HG03139 (cell line): ENCODE measurements around the gene BEST3.

Experiments used
- ATAC-seq: cut with Tn5 transposase; IDR thresholded peaks from one replicate; pipeline ENCODE4 v1.9.1; 2021; ENCODE audit not compliant: unreplicated experiment

The BEST3 gene

DNA sequence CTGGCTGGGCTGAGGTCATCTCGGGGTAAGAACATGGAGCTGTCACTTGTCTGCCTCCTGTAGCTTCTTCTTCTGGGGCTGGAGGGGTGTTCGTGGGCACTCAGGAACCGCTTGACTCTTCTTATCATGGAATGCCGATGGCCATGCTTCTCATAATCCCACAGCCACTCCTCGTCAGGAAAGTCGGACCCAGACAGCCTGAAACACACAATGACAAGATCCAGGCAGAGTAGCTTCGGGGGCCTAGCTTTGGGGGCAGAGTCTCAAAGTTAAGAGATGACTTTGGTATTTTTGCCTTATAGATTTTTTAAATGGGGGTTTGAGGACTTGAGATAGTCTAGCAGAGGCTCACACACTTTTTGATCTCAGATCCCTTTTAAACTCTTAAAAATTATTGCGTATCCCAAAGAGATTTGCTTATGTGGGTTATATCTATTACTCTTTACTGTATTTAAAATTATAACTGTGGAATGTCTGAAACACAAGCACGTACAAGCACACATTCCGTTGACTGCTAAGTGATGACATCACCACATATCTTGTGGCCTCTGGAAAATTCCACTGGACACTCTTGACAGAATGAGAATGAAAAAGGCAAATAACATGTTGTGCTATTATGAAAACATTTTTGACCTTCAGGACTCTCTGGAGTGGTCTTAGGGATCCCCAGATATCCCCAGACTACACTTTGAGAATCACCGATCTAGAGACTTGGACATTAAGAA, 43.3 kb downstream of the BEST3 start:
- no peak for ATAC-seq

DNA sequence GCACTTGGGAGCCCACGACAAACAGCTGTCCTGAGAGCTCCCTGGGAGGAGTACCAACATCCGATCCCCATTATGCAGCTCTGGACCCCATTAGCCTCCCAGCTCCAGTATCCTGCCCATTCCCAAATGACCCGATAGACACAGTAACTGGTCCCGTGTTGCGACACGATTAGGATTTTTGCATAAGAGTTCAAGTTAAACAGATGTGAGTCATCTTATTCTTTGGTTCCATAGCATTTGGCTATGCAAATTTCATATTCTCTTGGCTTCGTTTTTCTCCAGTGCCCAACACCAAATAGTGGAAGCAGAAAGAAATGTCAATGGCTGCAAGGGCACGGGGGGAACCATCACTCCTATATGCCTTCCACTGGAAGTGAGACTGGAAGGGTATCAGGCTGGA, 45.4 kb downstream of the BEST3 start:
- ATAC-seq = no peak

GRCh38 chr12:69651922-69652321, 47.2 kb downstream of the BEST3 start:
- no peak for ATAC-seq

DNA sequence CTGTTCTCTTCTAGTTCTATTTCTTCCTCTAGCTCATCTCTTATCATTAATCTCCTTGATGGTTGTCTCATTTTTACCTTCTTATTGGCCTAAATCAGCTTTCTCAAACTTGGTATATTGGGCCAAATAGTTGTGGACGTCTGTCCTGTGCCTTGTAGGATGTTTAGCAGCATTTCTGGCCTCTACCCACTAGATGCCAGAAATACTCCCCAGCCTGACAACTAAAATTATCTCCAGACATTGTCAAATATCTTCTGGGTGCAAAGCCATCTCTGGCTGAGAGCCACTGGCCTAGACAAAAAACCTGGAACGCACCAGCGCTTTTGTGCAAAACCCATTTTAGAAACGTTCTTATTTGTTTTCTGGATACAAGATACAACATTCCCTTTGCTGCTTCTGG, 49.6 kb downstream of the BEST3 start:
- ATAC-seq = no peak

DNA sequence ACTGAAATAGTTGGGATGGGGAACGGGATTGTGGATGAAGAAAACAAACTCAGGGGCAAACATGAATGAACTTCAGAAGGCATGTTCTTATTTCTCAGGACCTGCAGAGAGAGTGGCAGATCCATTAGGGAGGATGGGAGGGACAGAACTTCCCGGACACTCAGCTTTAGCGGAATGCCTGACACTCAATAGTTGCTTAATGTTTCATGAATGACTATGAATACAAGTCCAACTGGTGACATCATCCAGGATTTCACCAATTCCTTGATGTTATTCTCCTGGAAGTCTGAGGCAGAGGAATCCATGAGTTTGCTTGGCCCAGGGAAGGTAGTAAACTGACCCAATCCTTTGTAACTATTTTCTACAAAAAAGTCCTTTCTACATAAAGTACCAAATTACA, 50.6 kb downstream of the BEST3 start:
- ATAC-seq = no peak

GRCh38 chr12:69647178-69647577, 51.9 kb downstream of the BEST3 start:
- no peak for ATAC-seq

- no peak for ATAC-seq
These were observed 54.1 kb downstream of the BEST3 start for GRCh38 chr12:69645031-69645430.

DNA sequence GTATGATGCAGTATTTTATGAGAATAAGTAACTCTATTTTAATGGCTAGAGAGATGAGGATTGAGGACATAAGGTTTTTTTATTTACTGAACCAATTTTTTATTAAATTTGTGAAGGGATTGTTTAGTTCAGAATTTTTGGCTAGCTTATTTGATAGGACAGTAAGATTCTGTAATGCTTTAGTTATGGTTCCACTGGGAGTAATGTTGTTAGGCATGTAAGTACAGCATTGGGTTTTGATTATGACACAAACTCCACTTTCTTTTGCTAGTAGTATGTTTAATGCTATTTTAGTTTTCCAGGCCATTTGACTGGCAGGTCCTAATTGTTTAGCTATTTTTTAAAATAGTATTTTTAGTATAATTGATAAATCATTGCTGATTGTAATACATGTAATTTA, 54.6 kb downstream of the BEST3 start:
- ATAC-seq = no peak

DNA sequence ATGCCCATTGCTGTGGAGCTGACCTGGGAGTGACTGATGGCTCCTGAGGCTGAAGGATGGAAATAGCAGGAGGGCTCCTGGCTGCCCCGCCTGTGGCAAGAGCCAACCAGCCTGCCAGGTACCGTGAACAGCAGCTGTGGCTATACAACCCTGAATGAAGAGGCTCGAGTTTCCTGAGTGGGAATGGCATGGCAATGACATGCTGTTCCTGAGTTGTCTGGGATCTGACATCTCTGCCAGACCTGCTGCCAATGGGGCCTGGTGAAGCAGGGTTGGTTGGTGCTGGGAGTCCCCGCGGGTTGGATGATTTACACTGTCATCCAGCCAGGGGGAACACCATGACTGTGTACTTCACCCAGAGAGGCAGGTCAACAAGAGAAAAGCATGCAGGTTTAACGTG, 56.6 kb downstream of the BEST3 start:
- no peak for ATAC-seq

GRCh38 chr12:69641546-69641945, 57.6 kb downstream of the BEST3 start:
- no peak for ATAC-seq

GRCh38 chr12:69639400-69640016, 59.6 kb downstream of the BEST3 start:
- ATAC-seq = peak; percentile 90

- ATAC-seq = no peak
These were observed 66.0 kb downstream of the BEST3 start for GRCh38 chr12:69633061-69633460.

- ATAC-seq = no peak
These were observed 68.9 kb downstream of the BEST3 start for GRCh38 chr12:69630191-69630590.

- ATAC-seq = no peak
These were observed 71.6 kb downstream of the BEST3 start for GRCh38 chr12:69627501-69627900.

GRCh38 chr12:69623970-69624369, 75.1 kb downstream of the BEST3 start:
- no peak for ATAC-seq

GRCh38 chr12:69621551-69621950, 77.6 kb downstream of the BEST3 start:
- no peak for ATAC-seq

DNA sequence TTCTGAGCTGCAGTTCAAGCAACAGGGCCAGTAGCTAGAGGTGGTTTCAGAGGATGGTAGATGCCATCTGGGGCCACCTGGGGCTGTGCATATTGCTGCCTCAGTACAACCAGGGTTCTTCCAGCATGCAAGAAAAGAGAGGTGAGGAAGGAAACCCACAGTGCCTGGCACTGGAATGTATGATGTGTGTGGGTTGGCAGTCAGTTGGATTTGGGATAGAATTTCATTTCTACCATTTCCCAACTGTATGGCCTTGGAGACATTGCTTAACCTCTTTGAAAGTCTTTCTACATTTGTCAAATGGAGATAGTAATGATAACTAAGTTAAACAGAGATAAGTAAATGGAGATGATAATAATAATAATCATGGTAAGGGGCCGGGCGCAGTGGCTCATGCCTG, 78.2 kb downstream of the BEST3 start:
- ATAC-seq = no peak

DNA sequence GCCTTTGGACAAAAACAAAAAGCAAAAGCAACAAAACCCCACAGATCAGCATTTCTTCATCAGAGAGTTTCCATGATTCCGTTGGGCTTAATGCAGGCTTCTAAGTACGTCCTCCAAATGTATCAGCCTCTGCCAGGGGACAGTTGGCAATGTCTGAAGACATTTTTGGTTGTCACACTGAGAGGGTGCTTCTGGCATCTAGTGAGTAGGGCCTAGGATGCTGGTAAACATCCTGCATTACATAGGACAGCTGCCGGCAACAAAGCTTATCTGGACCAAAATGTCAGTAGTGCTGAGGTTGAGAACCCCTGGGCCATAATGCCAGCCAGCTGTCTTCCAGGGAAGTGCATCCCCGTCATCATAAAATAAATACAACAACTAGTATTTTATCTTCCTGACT, 79.0 kb downstream of the BEST3 start:
- no peak for ATAC-seq

DNA sequence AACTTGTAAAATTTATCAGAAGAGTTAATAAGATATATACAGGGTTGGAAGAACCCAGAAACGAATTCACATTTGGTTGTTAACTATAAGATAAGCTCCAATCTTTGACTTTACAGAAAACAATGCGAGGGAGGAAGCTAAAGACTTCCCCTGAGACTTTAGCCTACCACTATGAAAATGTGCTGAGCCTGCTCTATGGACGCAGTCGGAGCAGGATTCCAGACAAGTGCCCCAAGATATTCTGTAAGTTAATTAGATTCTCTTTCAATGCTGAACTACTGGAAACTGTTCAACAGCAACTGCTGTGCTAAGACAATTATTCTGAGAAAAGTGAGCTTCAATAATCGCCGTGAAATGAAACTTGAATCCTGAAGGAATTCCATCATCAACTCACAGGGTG, 80.1 kb downstream of the BEST3 start:
- no peak for ATAC-seq

DNA sequence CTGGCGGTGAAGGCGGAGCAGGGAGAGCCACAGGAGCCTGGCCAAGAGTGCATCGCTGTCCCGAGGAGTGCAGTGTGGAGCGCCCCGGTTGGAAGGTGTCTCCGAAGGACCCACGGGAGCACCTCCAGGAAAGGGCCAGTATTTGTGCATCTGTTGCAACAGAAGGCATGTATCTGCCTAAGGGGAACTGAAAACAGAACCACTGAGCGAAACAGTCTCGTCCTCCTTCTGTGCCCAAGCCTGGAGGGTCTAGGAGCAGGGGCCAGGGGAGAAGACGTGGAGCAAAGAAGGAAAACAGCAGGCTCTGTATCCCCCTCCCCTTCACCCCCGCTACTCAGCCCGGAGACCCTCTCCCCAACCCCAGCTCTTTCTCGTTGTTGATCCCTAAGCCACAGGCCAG, 83.1 kb downstream of the BEST3 start:
- no peak for ATAC-seq

- no peak for ATAC-seq
These were observed 85.8 kb downstream of the BEST3 start for GRCh38 chr12:69613351-69613750.

GRCh38 chr12:69610729-69611128, 88.4 kb downstream of the BEST3 start, which contains the start of gene LRRC10:
TSS of gene LRRC10 (minus strand) at chr12:69610907. CDS start at chr12:69610838, 69 bp downstream.
- no peak for ATAC-seq

- ATAC-seq = no peak
These were observed 89.0 kb downstream of the BEST3 start for GRCh38 chr12:69610126-69610525.
